Measurements from ENCODE around the gene BRAF. TPM values are rescaled to one million over a fixed set of nuclear protein-coding genes. Genes with fewer than 3 reads are reported as not detected.
"Not testable (repeated sequence)": the region's sequence is repeated elsewhere in the genome, so short reads cannot be mapped to it uniquely, and the experiment has no call there.

The BRAF gene
- total RNA-seq, 1 donor from 2014 or later: 26.0 TPM

DNA sequence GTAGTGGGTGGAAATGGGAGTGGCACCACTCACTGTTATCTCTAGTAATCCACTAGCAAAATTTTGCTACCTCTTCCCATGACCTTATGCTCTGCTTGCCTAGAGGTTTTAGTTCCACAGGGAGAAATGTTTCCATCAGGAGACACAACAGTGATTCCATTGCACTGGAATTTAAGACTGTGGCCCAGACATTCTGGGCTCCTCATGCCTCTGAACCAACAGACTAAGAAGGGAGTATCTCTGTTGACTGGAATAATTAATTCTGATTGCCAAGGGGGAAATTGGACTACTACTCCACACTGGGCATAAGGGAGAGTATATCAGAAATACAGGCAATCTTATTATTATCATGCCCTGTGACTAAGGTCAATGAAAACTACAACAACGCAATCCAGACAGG lies 16.2 kb upstream of the BRAF start:
- H3K9ac ChIP-seq (ENCODE audit: low read length): no peak overlapping the region
- H3K27me3 ChIP-seq (ENCODE audit: insufficient read depth, low read length): no peaks in the 10 kb centered on the region
- no peak overlapping the region for H3K4me3 Mint-ChIP-seq (ENCODE audit: unreplicated experiment)
- no peak for FAIRE-seq
- TF ChIP-seq EZH2 (IDR thresholded peaks at IDR 0.05; ENCODE audit: insufficient read depth, low read length): no peak
- TF ChIP-seq, protein P1, sequence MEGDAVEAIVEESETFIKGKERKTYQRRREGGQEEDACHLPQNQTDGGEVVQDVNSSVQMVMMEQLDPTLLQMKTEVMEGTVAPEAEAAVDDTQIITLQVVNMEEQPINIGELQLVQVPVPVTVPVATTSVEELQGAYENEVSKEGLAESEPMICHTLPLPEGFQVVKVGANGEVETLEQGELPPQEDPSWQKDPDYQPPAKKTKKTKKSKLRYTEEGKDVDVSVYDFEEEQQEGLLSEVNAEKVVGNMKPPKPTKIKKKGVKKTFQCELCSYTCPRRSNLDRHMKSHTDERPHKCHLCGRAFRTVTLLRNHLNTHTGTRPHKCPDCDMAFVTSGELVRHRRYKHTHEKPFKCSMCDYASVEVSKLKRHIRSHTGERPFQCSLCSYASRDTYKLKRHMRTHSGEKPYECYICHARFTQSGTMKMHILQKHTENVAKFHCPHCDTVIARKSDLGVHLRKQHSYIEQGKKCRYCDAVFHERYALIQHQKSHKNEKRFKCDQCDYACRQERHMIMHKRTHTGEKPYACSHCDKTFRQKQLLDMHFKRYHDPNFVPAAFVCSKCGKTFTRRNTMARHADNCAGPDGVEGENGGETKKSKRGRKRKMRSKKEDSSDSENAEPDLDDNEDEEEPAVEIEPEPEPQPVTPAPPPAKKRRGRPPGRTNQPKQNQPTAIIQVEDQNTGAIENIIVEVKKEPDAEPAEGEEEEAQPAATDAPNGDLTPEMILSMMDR (IDR thresholded peaks at IDR 0.05; ENCODE audit: insufficient read depth, low read depth, low read length): no peak
- no peak overlapping the region for H3K27ac ChIP-seq (ENCODE audit: low read depth, low read length)
- H3K4me1 Mint-ChIP-seq (ENCODE audit: low read depth, unreplicated experiment): peaks cover 7% of the 10 kb centered on the region
- no peaks in the 10 kb centered on the region for H3K4me1 ChIP-seq (ENCODE audit: insufficient read depth, low read length)
- H2AFZ ChIP-seq (ENCODE audit: low read depth, low read length): no peak overlapping the region
- H3K27me3 Mint-ChIP-seq (ENCODE audit: low read depth, unreplicated experiment): no peaks in the 10 kb centered on the region
- no peaks in the 10 kb centered on the region for H3K9me3 Mint-ChIP-seq (ENCODE audit: unreplicated experiment)
- H3K9me3 ChIP-seq (ENCODE audit: insufficient read depth, low read depth, low read length): no peaks in the 10 kb centered on the region
- DNase-seq (ENCODE audit: low read depth): no peak
- H3K27ac Mint-ChIP-seq (ENCODE audit: unreplicated experiment): no peak overlapping the region
- H3K36me3 Mint-ChIP-seq (ENCODE audit: low read depth, unreplicated experiment): no peaks in the 10 kb centered on the region
- H4K20me1 ChIP-seq (ENCODE audit: insufficient read depth, low read length): no peaks in the 10 kb centered on the region
- H3K79me2 ChIP-seq (ENCODE audit: insufficient read depth, low read length): no peaks in the 10 kb centered on the region
- no peaks in the 10 kb centered on the region for H3K36me3 ChIP-seq (ENCODE audit: insufficient read depth, low read length)
- H3K4me2 ChIP-seq (ENCODE audit: low read length): no peak overlapping the region
- H3K4me3 ChIP-seq (ENCODE audit: insufficient read depth, low read depth, low read length): no peak overlapping the region

DNA sequence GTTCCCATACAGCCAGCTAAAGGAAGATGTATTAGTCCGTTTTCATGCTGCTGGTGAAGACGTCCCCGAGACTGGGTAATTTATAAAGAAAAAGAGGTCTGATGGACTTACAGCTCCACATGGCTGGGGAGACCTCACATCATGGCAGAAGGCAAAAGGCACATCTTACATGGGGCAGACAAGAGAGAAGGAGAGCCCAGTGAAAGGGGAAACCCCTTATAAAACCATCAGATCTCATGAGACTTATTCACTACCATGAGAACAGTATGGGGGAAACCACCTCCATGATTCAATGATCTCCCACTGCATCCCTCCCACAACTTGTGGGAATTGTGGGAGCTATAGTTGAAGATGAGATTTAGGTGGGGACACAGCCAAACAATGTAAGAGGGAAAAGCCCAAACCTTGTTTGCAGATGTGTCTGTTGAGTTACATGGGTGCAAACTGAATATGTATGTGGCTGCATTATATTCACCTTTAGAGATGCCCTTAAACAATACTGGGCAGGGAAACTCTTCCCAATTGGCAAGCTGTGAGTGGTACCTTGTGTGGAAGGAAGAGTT lies 13.1 kb upstream of the BRAF start:
- peaks cover under 1% of the 10 kb centered on the region for H3K27me3 Mint-ChIP-seq (ENCODE audit: low read depth, unreplicated experiment)
- no peaks in the 10 kb centered on the region for H3K9me3 ChIP-seq (ENCODE audit: insufficient read depth, low read depth, low read length)
- H4K20me1 ChIP-seq (ENCODE audit: insufficient read depth, low read length): no peaks in the 10 kb centered on the region
- no peaks in the 10 kb centered on the region for H3K79me2 ChIP-seq (ENCODE audit: insufficient read depth, low read length)
- H3K9ac ChIP-seq (ENCODE audit: low read length): no peak overlapping the region
- peaks cover 7% of the 10 kb centered on the region for H3K4me1 Mint-ChIP-seq (ENCODE audit: low read depth, unreplicated experiment)
- no peak overlapping the region for H3K4me3 ChIP-seq (ENCODE audit: insufficient read depth, low read depth, low read length)
- H2AFZ ChIP-seq (ENCODE audit: low read depth, low read length): no peak overlapping the region
- no peak overlapping the region for H3K27ac Mint-ChIP-seq (ENCODE audit: unreplicated experiment)
- FAIRE-seq (no peak), DNase-seq (ENCODE audit: low read depth) (no peak)
- no peaks in the 10 kb centered on the region for H3K4me1 ChIP-seq (ENCODE audit: insufficient read depth, low read length)
- TF ChIP-seq, protein P1 (IDR thresholded peaks at IDR 0.05; ENCODE audit: insufficient read depth, low read depth, low read length): no peak
- TF ChIP-seq EZH2 (IDR thresholded peaks at IDR 0.05; ENCODE audit: insufficient read depth, low read length): no peak
- no peak overlapping the region for H3K27ac ChIP-seq (ENCODE audit: low read depth, low read length)
- no peak overlapping the region for H3K4me2 ChIP-seq (ENCODE audit: low read length)
- H3K27me3 ChIP-seq (ENCODE audit: insufficient read depth, low read length): peaks cover 3% of the 10 kb centered on the region
- H3K36me3 ChIP-seq (ENCODE audit: insufficient read depth, low read length): no peaks in the 10 kb centered on the region
- no peaks in the 10 kb centered on the region for H3K9me3 Mint-ChIP-seq (ENCODE audit: unreplicated experiment)
- no peaks in the 10 kb centered on the region for H3K36me3 Mint-ChIP-seq (ENCODE audit: low read depth, unreplicated experiment)
- no peak overlapping the region for H3K4me3 Mint-ChIP-seq (ENCODE audit: unreplicated experiment)

DNA sequence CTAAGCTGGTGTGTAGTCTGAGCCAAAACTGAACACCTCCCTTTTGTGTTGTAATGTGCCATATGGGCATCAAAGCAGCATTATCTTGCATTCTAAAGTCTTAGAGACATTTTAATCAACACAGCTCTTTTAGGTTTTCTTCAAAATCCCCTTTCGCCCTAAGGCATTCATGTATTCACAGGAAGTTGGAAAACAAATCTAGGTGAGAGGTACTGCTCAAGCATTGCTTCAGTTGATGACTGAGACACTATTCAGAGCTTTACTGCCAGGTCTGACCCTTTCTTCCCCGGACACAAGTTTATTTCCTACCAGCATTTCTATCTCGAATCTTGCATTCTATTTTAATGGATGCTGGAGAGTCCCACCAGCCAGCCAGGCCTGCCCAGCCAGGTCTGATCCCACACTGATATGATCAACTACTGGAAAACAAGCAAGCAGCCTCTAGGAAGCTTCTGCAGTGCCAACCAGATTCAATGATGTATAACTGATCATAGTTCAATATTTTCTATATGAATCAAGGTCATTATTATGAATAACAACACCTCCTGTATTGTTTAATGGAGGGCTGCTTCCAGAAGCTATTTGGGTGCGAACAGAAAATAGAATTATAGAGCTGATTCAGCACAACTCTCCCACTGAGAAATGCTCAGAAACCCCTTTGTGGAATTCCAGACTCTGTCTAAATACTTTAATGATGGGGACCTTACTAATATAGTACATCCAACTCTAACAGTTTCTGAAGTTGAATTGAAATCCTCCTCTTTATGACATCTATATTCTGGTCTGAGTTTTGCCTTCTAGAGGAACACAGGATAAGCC lies 4.0 kb upstream of the BRAF start:
- H3K27me3 Mint-ChIP-seq (ENCODE audit: low read depth, unreplicated experiment): peaks cover 5% of the 10 kb centered on the region
- peaks cover 3% of the 10 kb centered on the region for H3K27me3 ChIP-seq (ENCODE audit: insufficient read depth, low read length)
- no peaks in the 10 kb centered on the region for H3K9me3 Mint-ChIP-seq (ENCODE audit: unreplicated experiment)
- H3K9me3 ChIP-seq (ENCODE audit: insufficient read depth, low read depth, low read length): no peaks in the 10 kb centered on the region
- H3K4me3 ChIP-seq (ENCODE audit: insufficient read depth, low read depth, low read length): no peak overlapping the region
- FAIRE-seq: no peak
- H3K79me2 ChIP-seq (ENCODE audit: insufficient read depth, low read length): peaks cover 8% of the 10 kb centered on the region
- H3K9ac ChIP-seq (ENCODE audit: low read length): no peak overlapping the region
- no peak for DNase-seq (ENCODE audit: low read depth)
- no peaks in the 10 kb centered on the region for H3K4me1 Mint-ChIP-seq (ENCODE audit: low read depth, unreplicated experiment)
- peaks cover 2% of the 10 kb centered on the region for H4K20me1 ChIP-seq (ENCODE audit: insufficient read depth, low read length)
- no peak overlapping the region for H2AFZ ChIP-seq (ENCODE audit: low read depth, low read length)
- TF ChIP-seq, protein P1 (IDR thresholded peaks at IDR 0.05; ENCODE audit: insufficient read depth, low read depth, low read length): no peak
- TF ChIP-seq EZH2 (IDR thresholded peaks at IDR 0.05; ENCODE audit: insufficient read depth, low read length): no peak
- no peak overlapping the region for H3K4me2 ChIP-seq (ENCODE audit: low read length)
- no peaks in the 10 kb centered on the region for H3K36me3 ChIP-seq (ENCODE audit: insufficient read depth, low read length)
- H3K27ac Mint-ChIP-seq (ENCODE audit: unreplicated experiment): no peak overlapping the region
- H3K36me3 Mint-ChIP-seq (ENCODE audit: low read depth, unreplicated experiment): no peaks in the 10 kb centered on the region
- no peak overlapping the region for H3K4me3 Mint-ChIP-seq (ENCODE audit: unreplicated experiment)
- H3K27ac ChIP-seq (ENCODE audit: low read depth, low read length): no peak overlapping the region
- H3K4me1 ChIP-seq (ENCODE audit: insufficient read depth, low read length): peaks cover under 1% of the 10 kb centered on the region

DNA sequence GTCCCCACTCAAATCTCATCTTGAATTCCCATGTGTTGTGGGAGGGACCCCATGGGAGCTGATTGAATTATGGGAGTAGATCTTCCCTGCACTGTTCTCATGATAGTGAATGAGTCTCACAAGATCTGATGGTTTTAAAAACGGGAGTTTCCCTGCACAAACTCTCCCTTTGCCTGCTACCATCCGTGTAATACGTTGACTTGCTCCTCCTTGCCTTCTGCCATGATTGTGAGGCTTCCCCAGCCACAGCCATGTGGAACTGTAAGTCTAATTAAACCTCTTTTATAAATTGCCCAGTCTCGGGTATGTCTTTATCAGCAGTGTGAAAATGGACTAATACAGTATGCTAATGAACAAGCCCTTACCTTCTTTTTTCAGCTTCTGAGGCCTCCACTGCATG lies 3.2 kb upstream of the BRAF start:
- not testable (repeated sequence) for H3K9me3 ChIP-seq (ENCODE audit: insufficient read depth, low read depth, low read length); H3K36me3 Mint-ChIP-seq (ENCODE audit: low read depth, unreplicated experiment); H3K4me3 Mint-ChIP-seq (ENCODE audit: unreplicated experiment); H3K9ac ChIP-seq (ENCODE audit: low read length); H3K27ac ChIP-seq (ENCODE audit: low read depth, low read length); H3K27ac Mint-ChIP-seq (ENCODE audit: unreplicated experiment); H3K9me3 Mint-ChIP-seq (ENCODE audit: unreplicated experiment); H2AFZ ChIP-seq (ENCODE audit: low read depth, low read length); DNase-seq (ENCODE audit: low read depth); H3K27me3 Mint-ChIP-seq (ENCODE audit: low read depth, unreplicated experiment); H4K20me1 ChIP-seq (ENCODE audit: insufficient read depth, low read length); H3K36me3 ChIP-seq (ENCODE audit: insufficient read depth, low read length); H3K27me3 ChIP-seq (ENCODE audit: insufficient read depth, low read length); FAIRE-seq; H3K4me3 ChIP-seq (ENCODE audit: insufficient read depth, low read depth, low read length); H3K4me1 ChIP-seq (ENCODE audit: insufficient read depth, low read length); H3K4me2 ChIP-seq (ENCODE audit: low read length); H3K4me1 Mint-ChIP-seq (ENCODE audit: low read depth, unreplicated experiment)
- peaks cover 15% of the 10 kb centered on the region for H3K79me2 ChIP-seq (ENCODE audit: insufficient read depth, low read length)

Measured in astrocyte (in vitro differentiated cells and primary cell).